COR-L47 (cell line): Measurements from ENCODE around the gene GRID2.
"Not testable (repeated sequence)": the region's sequence is repeated elsewhere in the genome, so short reads cannot be mapped to it uniquely, and the experiment has no call there.

ENCODE experiments used
- DNase-seq: peaks from one replicate; lab custom pipeline; 2025; lab: John Stamatoyannopoulos, UW

The GRID2 gene

GRCh38 chr4:93317057-93317456 lies 1013.3 kb downstream of the GRID2 start:
- DNase-seq: peak; percentile 41

- no peak for DNase-seq
These were observed 1013.8 kb downstream of the GRID2 start for GRCh38 chr4:93317561-93317960.

- no peak for DNase-seq
These were observed 1015.3 kb downstream of the GRID2 start for GRCh38 chr4:93319041-93319440.

- no peak for DNase-seq
These were observed 1016.6 kb downstream of the GRID2 start for GRCh38 chr4:93320356-93320755.

- DNase-seq: no peak
These were observed 1023.6 kb downstream of the GRID2 start for GRCh38 chr4:93327346-93327745.

- no peak for DNase-seq
These were observed 1030.2 kb downstream of the GRID2 start for GRCh38 chr4:93334003-93334402.

GRCh38 chr4:93337196-93337595 lies 1033.4 kb downstream of the GRID2 start:
- no peak for DNase-seq

GRCh38 chr4:93342738-93343137 lies 1039.0 kb downstream of the GRID2 start:
- DNase-seq: no peak

- DNase-seq: no peak
These were observed 1043.1 kb downstream of the GRID2 start for GRCh38 chr4:93346840-93347239.

- no peak for DNase-seq
These were observed 1045.1 kb downstream of the GRID2 start for GRCh38 chr4:93348896-93349295.

GRCh38 chr4:93351846-93352245 lies 1048.1 kb downstream of the GRID2 start:
- DNase-seq: no peak

GRCh38 chr4:93355411-93355810 lies 1051.6 kb downstream of the GRID2 start:
- no peak for DNase-seq

GRCh38 chr4:93359586-93359985 lies 1055.8 kb downstream of the GRID2 start:
- DNase-seq: no peak

- DNase-seq: not testable (repeated sequence)
These were observed 1062.5 kb downstream of the GRID2 start for GRCh38 chr4:93366169-93366755.

- DNase-seq: no peak
These were observed 1065.2 kb downstream of the GRID2 start for GRCh38 chr4:93368968-93369367.

GRCh38 chr4:93370256-93370655 lies 1066.5 kb downstream of the GRID2 start:
- no peak for DNase-seq

GRCh38 chr4:93373893-93374860 lies 1070.4 kb downstream of the GRID2 start:
- DNase-seq: no peak

GRCh38 chr4:93384241-93384640 lies 1080.5 kb downstream of the GRID2 start:
- no peak for DNase-seq

- DNase-seq: no peak
These were observed 1081.1 kb downstream of the GRID2 start for GRCh38 chr4:93384887-93385286.

- DNase-seq: no peak
These were observed 1090.8 kb downstream of the GRID2 start for GRCh38 chr4:93394545-93395081.

GRCh38 chr4:93396272-93396671 lies 1092.5 kb downstream of the GRID2 start:
- DNase-seq: no peak

- no peak for DNase-seq
These were observed 1099.8 kb downstream of the GRID2 start for GRCh38 chr4:93403571-93403970.
